HepG2 (cell line): ENCODE measurements around the gene KAT6B. TPM values are rescaled to one million over a fixed set of nuclear protein-coding genes. Genes with fewer than 3 reads are reported as not detected.

Source experiments
- ATAC-seq: fragments of 200-7000 bp; cut with Tn5 transposase; 3 replicates; pipeline ENCODE4 v1.9.1; 2020; ENCODE audit warnings: mild to moderate bottlenecking, moderate library complexity
- BruUV-seq: library from RNA; stranded (reverse); fragments of 400-500 nt; replicated peaks from 2 replicates; lab custom pipeline; 2021; lab: Mats Ljungman, UMichigan
- CTCF ChIA-PET: fragments of 300-600 bp; formaldehyde crosslinking; extraction: SDS; loops from one replicate; lab custom pipeline; 2021; ENCODE audit warnings: low total read pairs, inconsistent platforms, low intra/inter-chr PET ratio; lab: Yijun Ruan, JAX
- POLR2A ChIA-PET: fragments of 350-600 bp; sonication (Branson Sonifier 250); formaldehyde crosslinking; loops from one replicate; lab custom pipeline; 2020; ENCODE audit warnings: antibody characterized with exemption, inconsistent platforms; lab: Yijun Ruan, JAX
- DNase-seq: peaks from one replicate; pipeline ENCODE4 v3.0.0-alpha.2; 2015; ENCODE audit warnings: low spot score
- FAIRE-seq: peaks from 3 replicates; lab custom pipeline; 2011; peaks lifted over from hg19 to GRCh38; lab: Jason Lieb, UNC
- H2AFZ ChIP-seq: one replicate; pipeline ENCODE4 v1.6.1; 2011; ENCODE audit warnings: low read length, inconsistent platforms
- H3K27ac ChIP-seq: fragments of 300-600 bp; 3 replicates; pipeline ENCODE4 v1.8.0; 2011; ENCODE audit warnings: mixed run types, mild to moderate bottlenecking, mixed read lengths, low read length, inconsistent platforms; ENCODE audit not compliant: insufficient read depth; ENCODE audit errors: extremely low read length
- H3K27me3 ChIP-seq, 2 experiments: fragments of 200-600 bp in 1 of 2; 2 replicates in 1 of 2; 3 replicates in 1 of 2; pipeline versions ENCODE4 v1.6.0 to v1.8.0; 2011; ENCODE audit warnings: low read length in 2 of 2, mild to moderate bottlenecking in 2 of 2, moderate library complexity in 2 of 2, inconsistent platforms in 1 of 2; ENCODE audit not compliant: insufficient read depth in 2 of 2, control insufficient read depth in 1 of 2
- H3K36me3 ChIP-seq, 2 experiments: fragments of 200-600 bp in 1 of 2; replicated peaks in 1 of 2; 2 replicates in 1 of 2; 3 replicates in 1 of 2; pipeline versions ENCODE4 v1.5.1 to v1.8.0; 2011; ENCODE audit warnings: low read length in 2 of 2, inconsistent platforms in 1 of 2; ENCODE audit not compliant: insufficient read depth in 2 of 2, control insufficient read depth in 1 of 2
- H3K4me1 ChIP-seq: 2 replicates; pipeline ENCODE4 v1.5.1; 2012; ENCODE audit warnings: low read length, inconsistent platforms; ENCODE audit not compliant: insufficient read depth
- H3K4me2 ChIP-seq: 2 replicates; pipeline ENCODE4 v1.6.0; 2011; ENCODE audit warnings: low read depth, low read length, inconsistent platforms
- H3K4me3 ChIP-seq, 3 experiments: fragments of 200-600 bp in 1 of 3; sonication (generic), shearing (Covaris generic) in 1 of 3; replicated peaks in 1 of 3; 2 replicates each; pipeline ENCODE4 v1.5.1; 2011 to 2016; ENCODE audit warnings: low read length in 3 of 3, inconsistent platforms in 2 of 3, low read depth in 2 of 3, mild to moderate bottlenecking in 2 of 3, control low read depth in 1 of 3, mixed read lengths in 1 of 3; ENCODE audit not compliant: insufficient read depth in 1 of 3
- H3K79me2 ChIP-seq: one replicate; pipeline ENCODE4 v1.6.1; 2011; ENCODE audit warnings: low read length, inconsistent platforms; ENCODE audit not compliant: insufficient read depth
- H3K9ac ChIP-seq: 2 replicates; pipeline ENCODE4 v1.6.0; 2011; ENCODE audit warnings: mild to moderate bottlenecking, low read depth, low read length, inconsistent platforms; ENCODE audit not compliant: insufficient read depth
- H3K9me3 ChIP-seq: 2 replicates; pipeline ENCODE4 v1.5.1; 2012; ENCODE audit warnings: mild to moderate bottlenecking, low read length
- H4K20me1 ChIP-seq: 2 replicates; pipeline ENCODE4 v1.6.0; 2011; ENCODE audit warnings: inconsistent platforms, mild to moderate bottlenecking, low read length, moderate library complexity; ENCODE audit not compliant: insufficient read depth
- ARNT ChIP-seq: fragments of 450-650 bp; IDR thresholded peaks from 2 replicates; pipeline ENCODE4 v1.6.1; 2017
- HIVEP1 ChIP-seq: sonication (generic); formaldehyde crosslinking; IDR thresholded peaks from 2 replicates; pipeline ENCODE4 v1.4.0; 2020; ENCODE audit warnings: mild to moderate bottlenecking, missing genetic modification reagents
- POGZ ChIP-seq: sonication (generic); formaldehyde crosslinking; IDR thresholded peaks from 2 replicates; pipeline ENCODE4 v1.4.0; 2020; ENCODE audit warnings: mild to moderate bottlenecking, missing genetic modification reagents
- RFX1 ChIP-seq: fragments of 450-650 bp; IDR thresholded peaks from 2 replicates; pipeline ENCODE4 v1.6.1; 2017
- SKI ChIP-seq: fragments of 450-650 bp; IDR thresholded peaks from one replicate; pipeline ENCODE4 v1.6.1; 2018; ENCODE audit warnings: mild to moderate bottlenecking; ENCODE audit not compliant: partially characterized antibody
- ZFP62 ChIP-seq: sonication (generic); formaldehyde crosslinking; IDR thresholded peaks from 2 replicates; pipeline ENCODE4 v1.4.0; 2020; ENCODE audit warnings: missing genetic modification reagents
- ZNF253 ChIP-seq: sonication (generic); formaldehyde crosslinking; IDR thresholded peaks from 2 replicates; pipeline ENCODE4 v1.8.0; 2022; ENCODE audit warnings: mild to moderate bottlenecking, missing genetic modification reagents, borderline replicate concordance
- WGBS: methylation state at CpG from one replicate; pipeline ENCODE4 v1.1.6; 2017; ENCODE audit warnings: low lambda C conversion rate; 5-methylcytosine and 5-hydroxymethylcytosine counted together
- in situ Hi-C: cut with HindIII; loops from 2 replicates; pipeline ENCODE4 v1.10.0; 2017; ENCODE audit warnings: low pct_unique_long_range_greater_than_20kb; ENCODE audit not compliant: extremely low pct_ligation_motif_present
- intact Hi-C: fragments of 100-400 bp; cut with micrococcal nuclease; formaldehyde crosslinking; loops from one replicate; pipeline ENCODE4 v1.10.0; 2022; ENCODE audit not compliant: unreplicated experiment
- polyA plus RNA-seq, 8 experiments: library from polyadenylated mRNA; depleted of rRNA in 3 of 8; stranded (reverse) in 7 of 8; unstranded in 1 of 8; fragments of >200 nt; fragmentation: Illumina TruSeq in 4 of 8; extraction: Trizol in 4 of 8; gene quantifications; 2 replicates each; pipeline versions ENCODE4 v1.2.1 to v1.2.3, GENCODE V29; 2011 to 2016; ENCODE audit warnings: low read depth in 4 of 8, missing spikeins in 1 of 8, mixed read lengths in 1 of 8; ENCODE audit not compliant: insufficient read depth in 1 of 8
- total RNA-seq, 5 experiments: library from RNA; depleted of rRNA; stranded (reverse); fragments of >200 nt; fragmentation: Illumina TruSeq; extraction: Trizol; gene quantifications; 2 replicates each; pipeline ENCODE4 v1.2.3, GENCODE V29; 2016; ENCODE audit warnings: low read depth in 1 of 5
- TF ChIP-seq, protein P1 (sequence below): sonication (generic); formaldehyde crosslinking; IDR thresholded peaks from 2 replicates; pipeline ENCODE4 v1.5.1; 2020; ENCODE audit warnings: mild to moderate bottlenecking, missing genetic modification reagents
- TF ChIP-seq, protein P2 (sequence below): sonication (generic); formaldehyde crosslinking; IDR thresholded peaks from 2 replicates; pipeline ENCODE4 v1.4.0; 2020; ENCODE audit warnings: missing genetic modification reagents, mild to moderate bottlenecking, borderline replicate concordance
- TF ChIP-seq, protein P3 (sequence below): sonication (generic); formaldehyde crosslinking; IDR thresholded peaks from 2 replicates; pipeline ENCODE4 v1.8.1; 2023; ENCODE audit warnings: mild to moderate bottlenecking, missing genetic modification reagents

Gene KAT6B
- total and polyA plus RNA-seq, 2 of the 13 experiments (the other 11 are each of a cell fraction or from before 2014, with no cell fraction given): 3.0 to 9.5 TPM

DNA sequence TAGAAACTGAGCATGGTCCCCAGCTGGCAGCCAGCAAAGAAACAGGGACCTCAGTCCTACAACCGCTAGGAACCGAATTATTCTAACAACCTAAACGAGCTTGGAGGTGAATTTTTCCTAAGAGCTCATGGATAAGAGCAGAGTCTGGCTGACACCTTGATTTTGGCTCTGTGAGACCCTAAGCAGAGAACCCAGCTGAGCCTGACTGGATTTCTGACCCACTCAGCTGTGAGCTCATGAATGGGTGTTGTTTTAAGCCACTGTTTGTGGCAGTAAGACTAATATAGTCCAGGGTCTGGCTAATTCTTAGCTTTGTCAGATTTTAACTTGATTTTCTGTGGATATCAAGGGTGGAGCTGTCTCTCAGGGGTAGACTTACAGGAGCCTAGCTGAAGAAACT, 77.1 kb downstream of the KAT6B start:
- H4K20me1 ChIP-seq: no peaks in the 10 kb centered on the region
- H3K27ac ChIP-seq: no peak overlapping the region
- H3K79me2 ChIP-seq: peaks cover 6% of the 10 kb centered on the region
- no peak overlapping the region for H3K9ac ChIP-seq
- H3K4me2 ChIP-seq: no peak overlapping the region
- CTCF ChIA-PET: no interaction called here
- BruUV-seq: no TSS peak
- no peak for TF ChIP-seq HIVEP1 (CRISPR knock-in tag)
- no peak for TF ChIP-seq ZNF253
- no peak for TF ChIP-seq ARNT
- TF ChIP-seq SKI: no peak
- TF ChIP-seq ZFP62 (CRISPR knock-in tag): no peak
- TF ChIP-seq, protein P1, sequence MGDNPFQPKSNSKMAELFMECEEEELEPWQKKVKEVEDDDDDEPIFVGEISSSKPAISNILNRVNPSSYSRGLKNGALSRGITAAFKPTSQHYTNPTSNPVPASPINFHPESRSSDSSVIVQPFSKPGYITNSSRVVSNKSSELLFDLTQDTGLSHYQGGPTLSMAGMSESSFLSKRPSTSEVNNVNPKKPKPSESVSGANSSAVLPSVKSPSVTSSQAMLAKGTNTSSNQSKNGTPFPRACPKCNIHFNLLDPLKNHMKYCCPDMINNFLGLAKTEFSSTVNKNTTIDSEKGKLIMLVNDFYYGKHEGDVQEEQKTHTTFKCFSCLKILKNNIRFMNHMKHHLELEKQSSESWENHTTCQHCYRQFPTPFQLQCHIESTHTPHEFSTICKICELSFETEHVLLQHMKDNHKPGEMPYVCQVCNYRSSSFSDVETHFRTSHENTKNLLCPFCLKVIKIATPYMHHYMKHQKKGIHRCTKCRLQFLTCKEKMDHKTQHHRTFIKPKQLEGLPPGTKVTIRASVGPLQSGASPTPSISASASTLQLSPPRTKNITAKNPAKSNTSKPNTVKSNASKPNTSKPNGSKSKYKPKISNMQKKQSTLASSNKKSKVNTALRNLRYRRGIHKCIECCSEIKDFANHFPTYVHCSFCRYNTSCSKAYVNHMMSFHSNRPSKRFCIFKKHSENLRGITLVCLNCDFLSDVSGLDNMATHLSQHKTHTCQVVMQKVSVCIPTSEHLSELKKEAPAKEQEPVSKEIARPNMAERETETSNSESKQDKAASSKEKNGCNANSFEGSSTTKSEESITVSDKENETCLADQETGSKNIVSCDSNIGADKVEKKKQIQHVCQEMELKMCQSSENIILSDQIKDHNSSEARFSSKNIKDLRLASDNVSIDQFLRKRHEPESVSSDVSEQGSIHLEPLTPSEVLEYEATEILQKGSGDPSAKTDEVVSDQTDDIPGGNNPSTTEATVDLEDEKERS (CRISPR knock-in tag): no peak
- TF ChIP-seq, protein P2, sequence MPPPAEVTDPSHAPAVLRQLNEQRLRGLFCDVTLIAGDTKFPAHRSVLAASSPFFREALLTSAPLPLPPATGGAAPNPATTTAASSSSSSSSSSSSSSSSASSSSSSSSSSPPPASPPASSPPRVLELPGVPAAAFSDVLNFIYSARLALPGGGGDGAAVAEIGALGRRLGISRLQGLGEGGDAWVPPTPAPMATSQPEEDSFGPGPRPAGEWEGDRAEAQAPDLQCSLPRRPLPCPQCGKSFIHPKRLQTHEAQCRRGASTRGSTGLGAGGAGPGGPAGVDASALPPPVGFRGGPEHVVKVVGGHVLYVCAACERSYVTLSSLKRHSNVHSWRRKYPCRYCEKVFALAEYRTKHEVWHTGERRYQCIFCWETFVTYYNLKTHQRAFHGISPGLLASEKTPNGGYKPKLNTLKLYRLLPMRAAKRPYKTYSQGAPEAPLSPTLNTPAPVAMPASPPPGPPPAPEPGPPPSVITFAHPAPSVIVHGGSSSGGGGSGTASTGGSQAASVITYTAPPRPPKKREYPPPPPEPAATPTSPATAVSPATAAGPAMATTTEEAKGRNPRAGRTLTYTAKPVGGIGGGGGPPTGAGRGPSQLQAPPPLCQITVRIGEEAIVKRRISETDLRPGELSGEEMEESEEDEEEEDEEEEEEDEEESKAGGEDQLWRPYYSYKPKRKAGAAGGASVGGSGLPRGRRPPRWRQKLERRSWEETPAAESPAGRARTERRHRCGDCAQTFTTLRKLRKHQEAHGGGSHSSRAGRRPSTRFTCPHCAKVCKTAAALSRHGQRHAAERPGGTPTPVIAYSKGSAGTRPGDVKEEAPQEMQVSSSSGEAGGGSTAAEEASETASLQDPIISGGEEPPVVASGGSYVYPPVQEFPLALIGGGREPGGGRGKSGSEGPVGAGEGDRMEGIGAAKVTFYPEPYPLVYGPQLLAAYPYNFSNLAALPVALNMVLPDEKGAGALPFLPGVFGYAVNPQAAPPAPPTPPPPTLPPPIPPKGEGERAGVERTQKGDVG (CRISPR knock-in tag): no peak
- no peak for TF ChIP-seq RFX1
- TF ChIP-seq, protein P3, sequence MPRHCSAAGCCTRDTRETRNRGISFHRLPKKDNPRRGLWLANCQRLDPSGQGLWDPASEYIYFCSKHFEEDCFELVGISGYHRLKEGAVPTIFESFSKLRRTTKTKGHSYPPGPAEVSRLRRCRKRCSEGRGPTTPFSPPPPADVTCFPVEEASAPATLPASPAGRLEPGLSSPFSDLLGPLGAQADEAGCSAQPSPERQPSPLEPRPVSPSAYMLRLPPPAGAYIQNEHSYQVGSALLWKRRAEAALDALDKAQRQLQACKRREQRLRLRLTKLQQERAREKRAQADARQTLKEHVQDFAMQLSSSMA (CRISPR knock-in tag): no peak
- no peak for TF ChIP-seq POGZ (CRISPR knock-in tag)
- TF ChIP-seq, all 625 proteins: peak for 0
- POLR2A ChIA-PET: no interaction called here
- ATAC-seq (no peak), FAIRE-seq (no peak), DNase-seq (no peak)
- peaks cover 5% of the 10 kb centered on the region for H3K4me1 ChIP-seq
- no peaks in the 10 kb centered on the region for H3K9me3 ChIP-seq
- H2AFZ ChIP-seq: no peak overlapping the region
- WGBS: 76% methylated on average over 3 of the region's 3 CpGs
- intact Hi-C loops: no loop called here
- H3K27me3 ChIP-seq: no peaks in the 10 kb centered on the region
- in situ Hi-C loops: no loop called here
- no peak overlapping the region for H3K4me3 ChIP-seq
- H3K36me3 ChIP-seq: no peaks in the 10 kb centered on the region
